ENCODE results near the gene P2RX5.
"Not testable (repeated sequence)": the region's sequence is repeated elsewhere in the genome, so short reads cannot be mapped to it uniquely, and the experiment has no call there.

The P2RX5 gene

GRCh38 chr17:3710951-3711383 lies 15.0 kb upstream of the P2RX5 start:
- FAIRE-seq = no peak

GRCh38 chr17:3708366-3708765 lies 12.4 kb upstream of the P2RX5 start:
- FAIRE-seq = no peak

GRCh38 chr17:3705718-3705984 lies 9.7 kb upstream of the P2RX5 start:
- not testable (repeated sequence) for FAIRE-seq

- no peak for FAIRE-seq
These were observed 9.2 kb upstream of the P2RX5 start for GRCh38 chr17:3704931-3705717.

GRCh38 chr17:3702041-3702539 lies 6.1 kb upstream of the P2RX5 start:
- not testable (repeated sequence) for FAIRE-seq

GRCh38 chr17:3699951-3700350 lies 4.0 kb upstream of the P2RX5 start:
- FAIRE-seq = no peak

- no peak for FAIRE-seq
These were observed 2.2 kb upstream of the P2RX5 start for GRCh38 chr17:3698139-3698538.

GRCh38 chr17:3697103-3697476 lies 1.1 kb upstream of the P2RX5 start:
- no peak for FAIRE-seq

- FAIRE-seq = no peak
These were observed 729 bp downstream of the P2RX5 start for GRCh38 chr17:3695129-3695722.

GRCh38 chr17:3693829-3694231 lies 2.1 kb downstream of the P2RX5 start:
- FAIRE-seq = no peak

- FAIRE-seq = no peak
These were observed 2.8 kb downstream of the P2RX5 start for GRCh38 chr17:3693141-3693540.

- no peak for FAIRE-seq
These were observed 3.6 kb downstream of the P2RX5 start for GRCh38 chr17:3692346-3692745.

GRCh38 chr17:3691617-3692067 lies 4.3 kb downstream of the P2RX5 start:
- no peak for FAIRE-seq

GRCh38 chr17:3690094-3690715 lies 5.8 kb downstream of the P2RX5 start:
- FAIRE-seq = no peak

GRCh38 chr17:3689262-3690093 lies 6.5 kb downstream of the P2RX5 start:
- FAIRE-seq = no peak

GRCh38 chr17:3688852-3689261 lies 7.1 kb downstream of the P2RX5 start:
- FAIRE-seq = no peak

- no peak for FAIRE-seq
These were observed 7.9 kb downstream of the P2RX5 start for GRCh38 chr17:3688027-3688553.

- no peak for FAIRE-seq
These were observed 10.8 kb downstream of the P2RX5 start for GRCh38 chr17:3685174-3685573.

GRCh38 chr17:3683054-3683511 lies 12.9 kb downstream of the P2RX5 start:
- no peak for FAIRE-seq

GRCh38 chr17:3682033-3682432 lies 13.9 kb downstream of the P2RX5 start:
- FAIRE-seq = no peak

- FAIRE-seq = no peak
These were observed 14.4 kb downstream of the P2RX5 start for GRCh38 chr17:3681565-3681964.

- no peak for FAIRE-seq
These were observed 14.9 kb downstream of the P2RX5 start for GRCh38 chr17:3681057-3681456.
